Activated CD4-positive, alpha-beta T cell treated with anti-CD3 and anti-CD28 coated beads, Interleukin-10, Interleukin-2, amounts not matched to agents 100 ng/mL and 50 ng/mL, durations not matched to agents 16 hours and 8 hours (primary cell): ENCODE measurements around the gene NUDT16L1.

Experiments
- DNase-seq: peaks from one replicate; pipeline ENCODE4 v3.0.0-alpha.2; 2020

Gene NUDT16L1

DNA sequence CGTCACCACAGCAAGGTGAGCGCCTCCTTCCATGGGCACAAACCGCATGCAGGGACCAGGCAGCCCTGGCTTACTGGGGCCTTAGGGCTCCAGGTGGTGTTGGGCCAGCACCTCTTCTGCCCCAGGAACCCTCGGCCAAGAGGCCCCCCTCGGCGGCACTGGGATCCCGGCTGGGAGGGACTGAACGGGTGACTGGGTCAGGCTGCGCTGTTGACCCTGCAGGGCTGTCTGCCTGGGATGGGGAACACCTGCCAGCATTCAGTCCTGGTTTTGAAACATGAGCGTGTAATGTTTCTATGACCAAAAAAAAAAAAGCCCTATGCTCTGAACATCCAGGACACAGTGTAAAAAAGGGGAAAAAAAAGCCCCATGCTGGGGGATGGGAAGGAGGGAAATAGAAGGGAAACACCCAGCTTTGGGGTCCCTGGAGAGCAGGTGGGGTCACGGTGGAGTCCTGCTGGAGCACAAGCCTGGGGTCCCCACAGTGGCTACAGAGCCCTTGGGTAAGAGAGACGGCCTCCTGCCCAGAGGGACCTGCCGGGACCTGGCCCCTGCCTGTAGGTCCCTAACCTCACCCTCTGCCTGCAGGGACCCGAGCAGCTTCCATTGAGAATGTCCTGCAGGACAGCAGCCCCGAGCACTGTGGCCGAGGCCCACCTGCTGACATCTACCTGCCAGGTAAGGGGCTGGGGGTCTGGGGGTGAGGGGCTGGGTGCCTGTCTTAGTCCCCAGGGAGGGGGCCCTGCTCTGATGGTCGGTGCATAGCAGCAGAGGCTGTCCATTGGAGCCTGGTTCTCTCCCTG lies 9.9 kb upstream of the NUDT16L1 start:
- DNase-seq, result no peak

DNA sequence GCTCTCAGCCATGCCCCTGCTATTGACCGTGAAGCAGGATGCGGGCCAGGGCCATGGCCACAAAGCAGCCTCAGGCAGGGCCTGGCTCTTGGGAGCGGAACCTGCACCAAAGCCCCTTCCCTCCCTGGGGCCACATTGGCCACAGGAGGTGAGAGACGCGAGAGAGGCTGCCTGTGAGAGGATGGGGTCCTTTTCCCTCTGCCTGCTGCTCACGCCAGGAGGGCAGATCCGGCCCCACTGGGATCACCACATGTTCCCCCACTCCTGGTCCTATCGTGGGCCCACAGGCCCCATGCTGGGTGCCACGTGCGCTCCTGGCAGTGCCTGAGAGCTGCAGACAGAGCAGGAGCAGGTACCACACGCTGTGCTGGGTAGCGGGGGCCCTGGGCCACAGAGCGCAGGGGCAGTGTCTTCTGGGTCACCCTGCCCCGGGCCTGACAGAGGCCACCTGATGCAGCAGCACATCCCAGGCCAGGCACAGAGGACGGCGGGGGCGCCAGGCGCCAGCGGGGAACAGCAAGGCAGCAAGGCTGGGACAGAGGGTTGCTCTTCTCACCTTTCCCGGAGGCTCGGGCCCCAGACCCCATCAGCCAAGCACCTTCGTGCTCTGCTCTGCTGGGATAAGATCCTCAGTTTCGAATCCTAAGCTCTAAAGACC lies 9.2 kb upstream of the NUDT16L1 start:
- no peak for DNase-seq

DNA sequence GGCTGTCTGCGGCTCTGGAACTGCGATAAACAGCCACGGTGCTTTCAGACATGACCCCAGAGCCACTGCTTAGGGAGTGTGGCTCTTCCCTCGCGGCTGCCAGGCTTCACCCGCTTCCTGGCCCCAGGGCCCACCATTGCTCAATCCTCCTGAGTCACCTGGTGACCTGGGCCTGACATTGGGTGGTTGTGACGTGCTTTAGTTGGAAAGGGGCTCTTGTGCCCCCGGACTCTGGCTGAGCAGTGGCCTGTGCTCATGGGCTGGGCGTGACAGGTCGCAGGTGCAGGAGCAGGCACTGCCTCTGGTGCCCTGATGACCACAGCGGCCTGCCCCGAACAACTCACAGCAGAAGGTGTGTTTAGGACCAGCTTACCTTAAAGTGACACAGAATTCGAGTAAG lies 8.6 kb upstream of the NUDT16L1 start:
- no peak for DNase-seq

DNA sequence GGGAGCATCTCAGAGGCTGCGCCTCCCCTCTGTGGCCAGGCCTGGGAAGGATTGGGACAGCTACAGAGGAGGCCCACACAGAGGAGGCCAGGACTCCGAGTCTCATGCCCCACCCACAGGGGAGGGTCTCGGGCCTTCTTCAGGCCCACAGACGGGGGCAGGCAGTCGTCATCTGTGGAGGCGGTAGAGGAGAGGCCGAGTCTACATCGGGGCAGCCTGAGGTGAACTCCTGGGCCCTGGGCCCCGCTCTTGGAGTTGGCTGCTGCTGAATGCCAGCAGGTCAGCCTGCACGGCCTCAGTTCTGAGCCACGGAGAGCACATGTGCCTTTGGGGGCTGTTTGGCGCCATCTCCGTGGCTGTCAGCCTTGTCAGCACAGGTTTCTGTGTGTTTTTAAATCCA lies 8.1 kb upstream of the NUDT16L1 start:
- DNase-seq, result no peak

DNA sequence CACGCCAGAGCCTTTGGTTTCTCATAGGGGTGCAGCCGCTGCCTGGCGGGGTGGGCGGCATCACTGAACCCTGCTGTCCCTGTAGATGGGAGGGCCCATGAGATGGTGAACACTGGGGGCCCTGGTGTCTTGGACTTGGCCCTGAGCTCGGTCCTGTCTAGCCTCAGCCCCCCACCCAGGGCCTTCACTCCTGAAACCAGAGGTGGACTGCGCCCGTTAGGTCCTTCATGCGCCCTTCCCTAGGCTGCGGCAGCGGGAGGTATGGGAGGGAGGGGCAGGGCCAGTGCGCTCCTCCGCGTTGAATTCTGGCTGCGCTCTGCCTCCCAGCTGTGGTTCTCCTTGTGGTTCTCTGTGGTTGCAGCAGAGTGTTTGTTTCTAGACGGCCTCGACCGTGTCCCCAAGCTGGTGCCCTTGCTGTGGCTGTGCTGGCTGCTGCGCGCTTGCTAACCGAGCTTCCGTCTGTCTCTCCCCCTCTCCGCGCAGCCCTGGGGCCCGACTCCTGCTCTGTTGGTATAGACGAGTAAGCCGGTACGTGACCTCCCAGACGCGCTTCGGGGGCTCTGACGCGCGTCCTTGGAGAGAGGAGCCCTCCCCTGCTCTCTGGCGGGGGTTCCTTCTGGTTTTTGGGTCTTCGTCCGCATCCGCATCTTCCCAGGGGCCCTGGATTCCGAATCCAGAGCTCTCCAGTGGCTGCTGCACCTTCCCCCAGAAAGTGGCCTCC lies 7.4 kb upstream of the NUDT16L1 start:
- no peak for DNase-seq

DNA sequence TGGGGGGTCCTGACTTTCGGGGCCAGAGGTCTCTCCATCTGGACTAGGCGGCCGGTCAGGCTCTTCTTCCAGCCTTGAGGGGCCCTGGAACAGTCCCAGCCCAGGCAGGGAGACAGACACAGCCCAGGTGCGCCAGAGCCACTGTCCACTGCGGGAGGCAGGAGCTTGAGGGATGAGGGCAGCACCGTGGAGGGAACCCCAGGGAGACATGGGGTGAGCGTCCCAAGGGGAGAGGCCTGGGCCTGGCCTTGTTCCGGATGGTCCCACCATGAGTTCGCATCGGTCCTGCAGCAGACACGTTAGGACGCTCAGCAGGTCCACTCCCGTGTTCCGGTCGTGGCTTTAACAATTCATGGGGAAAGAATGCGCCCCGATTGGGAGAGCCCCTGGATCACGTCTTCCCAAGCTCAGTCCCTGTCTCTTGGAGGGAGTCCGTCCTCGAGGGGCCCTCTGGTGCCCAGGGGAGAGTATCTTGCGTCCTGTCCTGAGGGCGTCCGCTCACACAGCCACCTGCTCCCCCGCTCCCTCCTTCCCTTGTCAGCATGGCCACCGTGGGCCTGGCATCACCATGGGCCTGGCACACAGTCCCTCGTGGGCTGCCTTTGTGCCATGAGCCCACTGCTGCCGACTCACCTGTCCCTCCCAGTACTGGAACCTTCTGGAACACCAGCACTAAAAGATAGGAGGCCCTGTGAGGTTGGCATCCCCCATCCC lies 6.7 kb upstream of the NUDT16L1 start:
- DNase-seq, result no peak

DNA sequence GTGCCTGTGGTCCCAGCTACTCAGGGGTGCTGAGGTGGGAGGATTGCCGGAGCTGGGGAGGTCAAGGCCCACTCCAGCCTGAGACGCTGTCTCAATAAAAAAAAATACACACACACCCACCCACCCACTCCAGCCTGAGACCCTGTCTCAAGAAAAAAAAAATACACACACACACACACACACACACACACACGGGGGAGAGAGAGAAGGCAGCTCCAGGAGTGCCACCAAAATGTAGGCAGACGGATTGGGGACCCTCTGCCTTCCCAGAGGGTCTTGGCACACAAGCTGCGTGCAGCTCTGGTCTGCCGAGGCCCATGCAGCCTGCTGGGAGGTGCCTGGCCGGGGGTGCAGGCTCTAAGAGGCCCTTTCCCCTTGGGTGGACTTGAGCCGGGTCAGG lies 5.9 kb upstream of the NUDT16L1 start:
- no peak for DNase-seq

DNA sequence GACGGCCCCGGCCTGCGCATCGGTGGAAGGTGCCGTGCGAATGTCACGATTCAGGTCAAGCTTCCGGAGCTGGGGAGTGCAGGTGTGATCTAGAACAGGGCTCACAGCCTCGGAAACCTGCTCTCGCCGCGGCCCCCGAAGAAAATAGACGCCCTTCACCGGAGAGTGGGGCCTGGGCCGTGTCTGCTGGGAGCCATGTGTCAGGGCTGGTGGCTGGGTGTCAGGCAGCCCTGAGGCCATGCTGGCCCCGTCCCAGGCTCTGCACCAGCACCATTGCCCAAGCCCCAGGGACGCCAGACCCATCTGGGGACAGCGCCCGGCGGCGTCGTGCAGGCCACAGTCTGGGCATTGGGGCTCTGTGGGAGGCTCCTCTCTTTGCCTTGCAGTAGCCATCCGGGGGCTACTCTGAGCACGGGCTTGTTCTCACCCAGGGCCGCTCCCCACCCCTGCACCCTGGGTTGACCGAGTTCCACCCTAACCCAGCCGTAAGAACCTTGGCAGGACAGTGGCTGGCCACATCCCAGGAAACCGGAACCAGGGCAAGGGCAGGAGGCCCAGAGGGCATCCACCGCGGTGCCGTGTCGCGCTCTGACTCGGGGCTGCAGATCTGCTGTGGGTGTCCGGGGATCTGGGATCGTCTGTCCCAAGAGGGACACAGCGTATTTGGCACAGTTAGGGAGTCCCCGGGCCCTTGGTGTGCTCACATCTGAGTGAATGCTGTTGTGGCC lies 5.3 kb upstream of the NUDT16L1 start:
- no peak for DNase-seq

DNA sequence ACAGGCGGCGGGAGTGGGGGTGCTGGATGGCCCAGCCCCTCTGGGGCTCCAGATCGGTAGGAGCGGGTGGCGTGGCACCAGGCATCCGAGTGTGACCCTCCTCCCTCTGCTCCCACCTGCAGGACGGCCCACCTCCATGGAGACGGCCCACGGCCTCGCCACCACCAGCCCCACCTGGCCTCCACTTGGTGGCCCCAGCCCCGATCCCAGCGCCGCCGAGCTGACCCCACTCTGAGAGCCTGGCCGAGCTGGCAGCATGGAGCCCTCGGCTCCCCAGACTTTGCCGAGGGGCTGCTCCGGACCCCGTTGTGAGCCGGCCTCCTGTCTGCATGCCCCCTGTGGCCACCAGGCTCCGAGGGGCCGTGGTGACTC lies 4.7 kb upstream of the NUDT16L1 start:
- no peak for DNase-seq

DNA sequence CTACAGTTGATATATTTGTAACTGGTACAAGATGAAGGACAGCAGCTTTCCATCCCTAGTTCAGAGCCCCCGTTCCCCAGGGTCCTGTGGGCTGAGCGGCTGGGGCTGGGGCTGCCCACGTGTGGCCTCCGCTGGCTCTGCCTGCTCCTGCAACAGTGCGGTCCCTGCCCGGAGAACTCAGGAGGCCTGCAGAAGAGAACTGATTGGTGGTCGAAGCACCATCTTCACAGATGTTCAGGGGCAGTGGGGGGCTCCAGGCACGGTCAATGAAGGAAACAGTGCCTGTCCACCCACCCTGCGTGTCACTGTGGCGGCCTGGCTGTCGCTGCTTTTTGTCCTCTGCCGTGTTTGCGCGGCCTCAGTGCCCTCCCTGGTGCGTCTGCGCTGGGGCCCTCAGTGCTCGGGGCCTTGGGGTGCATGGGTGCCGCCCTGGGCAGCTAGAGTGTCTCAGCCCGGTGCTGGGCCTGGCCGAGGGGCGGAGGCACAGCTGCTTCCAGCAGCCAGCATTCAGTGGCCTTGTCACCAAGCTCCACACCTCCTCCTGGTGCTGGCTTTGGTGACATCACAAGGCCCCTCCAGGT lies 4.2 kb upstream of the NUDT16L1 start:
- DNase-seq, result no peak

DNA sequence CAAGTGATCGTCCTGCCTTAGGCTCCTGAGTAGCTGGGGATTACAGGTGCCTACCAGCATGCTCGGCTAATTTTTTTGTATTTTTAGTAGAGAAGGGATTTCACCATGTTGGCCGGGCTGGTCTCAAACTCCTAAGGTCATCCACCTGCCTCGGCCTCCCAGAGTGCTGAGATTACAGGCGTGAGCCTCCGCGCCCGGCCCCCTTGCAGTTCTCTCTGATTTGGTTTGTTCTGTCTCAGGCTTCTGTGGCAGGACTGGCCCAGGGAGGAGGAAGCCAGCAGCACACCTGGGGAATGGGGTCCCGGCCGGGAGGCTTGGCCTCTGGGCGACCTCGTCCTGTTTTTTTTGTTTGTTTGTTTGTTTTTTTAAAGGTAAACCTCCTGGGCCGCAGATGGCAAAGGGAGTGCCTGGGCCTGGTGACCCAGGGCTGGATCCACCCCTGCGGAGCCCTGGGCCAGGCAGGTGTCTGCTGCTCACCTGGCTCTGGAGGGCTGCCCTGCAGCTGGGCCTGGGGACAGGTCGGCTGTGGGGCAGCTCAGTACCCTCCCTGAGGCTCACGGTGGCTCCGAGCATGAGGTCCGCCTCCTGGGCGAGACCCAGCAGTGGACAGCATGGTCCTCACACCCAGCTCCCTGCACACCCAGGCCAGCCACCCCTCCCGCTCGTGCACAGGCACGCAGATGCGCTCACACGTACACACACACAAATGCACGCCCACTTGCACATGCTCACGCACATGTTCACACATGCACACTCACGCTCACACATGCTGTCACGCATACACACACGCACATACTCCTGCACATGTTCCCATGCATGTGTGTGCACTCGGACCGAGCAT lies 3.3 kb upstream of the NUDT16L1 start:
- no peak for DNase-seq

DNA sequence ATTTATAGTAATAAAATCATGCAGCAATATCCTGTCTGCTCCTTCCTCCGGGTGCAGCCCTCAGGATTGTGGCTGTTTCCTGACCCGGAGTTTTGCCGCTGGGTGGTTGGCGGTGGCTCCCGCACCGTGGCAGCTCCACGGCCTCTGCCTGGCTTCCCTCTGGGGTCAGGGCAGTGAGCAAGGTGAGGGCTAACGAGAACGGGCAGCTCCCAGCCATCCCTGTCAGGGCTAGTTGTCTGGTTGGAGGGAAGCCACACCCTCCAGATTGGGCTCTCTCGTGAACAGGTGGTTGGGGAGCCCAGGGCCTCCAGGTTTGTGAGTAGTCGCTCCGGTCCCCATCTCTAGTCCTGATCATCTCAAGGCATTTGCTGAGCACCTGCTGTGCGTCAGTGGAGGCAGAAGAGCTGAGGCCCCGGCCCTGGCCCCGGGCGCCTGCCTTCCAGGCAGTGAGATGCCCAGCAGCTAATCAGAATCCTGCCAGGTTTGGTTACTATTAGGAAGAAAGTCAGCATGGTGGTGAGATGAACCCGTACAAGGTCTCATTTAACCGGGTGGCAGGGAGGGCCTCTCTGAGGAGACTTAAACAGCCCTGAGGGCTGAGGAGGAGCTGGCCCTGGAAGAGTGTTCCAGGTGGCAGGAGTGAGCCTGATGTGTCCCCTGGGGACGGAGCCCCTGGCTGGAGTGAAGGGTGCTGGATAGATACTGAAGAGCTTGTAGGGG lies 2.3 kb upstream of the NUDT16L1 start:
- DNase-seq, result no peak

DNA sequence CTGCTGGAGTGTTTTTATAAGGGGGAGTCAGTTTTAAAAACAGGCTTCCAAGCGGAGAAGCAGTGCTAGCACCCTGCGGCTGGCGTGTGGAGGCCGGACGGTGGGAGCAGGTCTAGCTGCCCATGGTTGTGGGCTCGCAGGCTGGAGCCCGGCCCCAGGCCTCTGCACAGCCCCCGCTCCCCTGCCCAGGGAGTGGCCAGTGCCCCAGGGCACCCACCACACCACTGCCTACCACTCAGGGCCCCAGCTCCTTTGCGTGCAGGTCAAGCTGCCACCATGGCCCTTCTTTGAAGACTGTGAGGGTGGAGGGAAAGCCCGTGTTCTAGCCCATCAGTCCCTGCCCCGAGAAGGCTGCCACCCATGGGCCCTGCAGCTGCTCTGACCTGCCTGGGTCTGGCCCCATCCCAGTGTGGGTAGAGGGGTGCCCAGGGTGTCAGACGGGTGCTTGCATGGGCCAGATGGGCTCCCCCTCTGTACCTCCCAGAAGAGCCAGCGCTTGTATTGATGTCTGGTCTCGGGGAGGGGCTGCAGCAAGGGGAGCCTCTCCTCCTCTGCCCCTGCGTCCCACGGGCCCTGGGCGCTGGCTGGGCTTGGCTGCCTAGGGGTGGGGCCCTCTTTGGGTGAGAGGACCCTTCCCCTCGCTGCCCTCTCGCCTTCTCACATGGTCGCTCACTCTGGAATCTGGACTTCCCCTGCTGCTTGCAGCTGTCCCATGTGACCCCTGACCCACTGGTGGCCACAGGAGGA lies 1.5 kb upstream of the NUDT16L1 start:
- DNase-seq, result no peak

DNA sequence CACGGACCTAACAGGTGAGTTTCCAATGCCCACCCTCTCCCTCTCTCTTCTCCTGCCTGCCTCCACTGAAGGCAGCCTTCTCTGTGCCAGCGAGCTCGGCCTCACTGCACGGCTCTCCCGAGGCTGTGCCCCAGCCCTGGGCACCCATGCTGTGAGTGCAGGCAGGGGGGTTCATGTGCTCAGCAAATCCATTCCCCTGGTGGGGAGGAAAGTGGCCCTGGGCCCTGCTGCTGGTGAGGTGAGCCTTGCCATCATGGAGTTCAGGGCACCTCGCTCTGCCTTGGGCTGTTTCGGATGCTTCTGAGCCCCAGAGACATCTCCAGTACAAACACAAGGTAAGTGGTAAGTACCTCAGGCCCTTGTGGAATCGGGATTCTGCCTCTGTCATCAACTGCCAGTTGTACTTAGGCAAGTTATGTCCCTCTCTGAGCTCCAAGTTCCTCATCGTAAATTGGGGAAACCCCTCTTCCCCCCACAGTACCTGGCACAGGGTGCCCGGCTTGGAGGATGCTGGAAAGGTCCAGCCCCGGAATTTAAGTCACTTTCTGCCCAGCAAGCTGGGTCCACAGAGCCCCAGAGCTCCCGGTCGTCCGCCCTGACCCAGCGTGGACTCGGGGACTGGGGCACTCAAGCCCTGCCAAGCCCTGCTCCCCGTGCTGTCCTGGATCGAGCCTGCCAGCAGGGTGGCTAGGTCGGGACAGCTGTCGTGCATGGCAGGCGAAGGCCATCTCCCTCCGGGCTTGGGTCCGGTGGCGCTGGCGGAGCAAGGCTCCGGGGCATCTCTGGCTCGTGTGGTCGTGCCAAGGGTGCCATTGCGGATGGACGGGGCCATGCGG lies 684 bp upstream of the NUDT16L1 start:
- DNase-seq, result no peak

DNA sequence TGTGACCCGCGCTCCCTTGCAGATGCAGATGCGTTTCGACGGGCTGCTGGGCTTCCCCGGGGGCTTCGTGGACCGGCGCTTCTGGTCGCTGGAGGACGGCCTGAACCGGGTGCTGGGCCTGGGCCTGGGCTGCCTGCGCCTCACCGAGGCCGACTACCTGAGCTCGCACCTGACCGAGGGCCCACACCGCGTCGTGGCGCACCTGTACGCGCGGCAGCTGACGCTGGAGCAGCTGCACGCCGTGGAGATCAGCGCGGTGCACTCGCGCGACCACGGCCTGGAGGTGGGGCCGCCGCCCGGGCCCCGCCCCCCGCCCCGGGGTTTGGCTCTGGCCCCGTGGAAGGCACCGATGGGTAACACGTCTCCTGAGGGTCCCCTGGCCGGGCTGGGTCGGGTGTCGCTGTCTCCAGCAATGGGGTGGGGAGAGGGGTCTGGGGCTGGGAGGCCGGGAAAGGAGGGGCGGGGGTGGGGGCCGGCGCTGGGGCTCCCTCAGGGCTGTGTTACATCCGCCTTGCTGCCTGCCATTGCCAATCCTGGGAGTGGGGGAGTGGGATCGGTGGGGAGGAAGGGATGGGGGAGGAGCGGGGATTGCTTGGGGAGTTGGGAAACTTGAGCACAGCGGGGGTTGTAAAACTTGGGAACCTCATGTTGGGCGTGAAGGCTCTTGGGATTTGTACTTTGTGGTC lies 737 bp downstream of the NUDT16L1 start:
- peak; percentile 45 for DNase-seq

DNA sequence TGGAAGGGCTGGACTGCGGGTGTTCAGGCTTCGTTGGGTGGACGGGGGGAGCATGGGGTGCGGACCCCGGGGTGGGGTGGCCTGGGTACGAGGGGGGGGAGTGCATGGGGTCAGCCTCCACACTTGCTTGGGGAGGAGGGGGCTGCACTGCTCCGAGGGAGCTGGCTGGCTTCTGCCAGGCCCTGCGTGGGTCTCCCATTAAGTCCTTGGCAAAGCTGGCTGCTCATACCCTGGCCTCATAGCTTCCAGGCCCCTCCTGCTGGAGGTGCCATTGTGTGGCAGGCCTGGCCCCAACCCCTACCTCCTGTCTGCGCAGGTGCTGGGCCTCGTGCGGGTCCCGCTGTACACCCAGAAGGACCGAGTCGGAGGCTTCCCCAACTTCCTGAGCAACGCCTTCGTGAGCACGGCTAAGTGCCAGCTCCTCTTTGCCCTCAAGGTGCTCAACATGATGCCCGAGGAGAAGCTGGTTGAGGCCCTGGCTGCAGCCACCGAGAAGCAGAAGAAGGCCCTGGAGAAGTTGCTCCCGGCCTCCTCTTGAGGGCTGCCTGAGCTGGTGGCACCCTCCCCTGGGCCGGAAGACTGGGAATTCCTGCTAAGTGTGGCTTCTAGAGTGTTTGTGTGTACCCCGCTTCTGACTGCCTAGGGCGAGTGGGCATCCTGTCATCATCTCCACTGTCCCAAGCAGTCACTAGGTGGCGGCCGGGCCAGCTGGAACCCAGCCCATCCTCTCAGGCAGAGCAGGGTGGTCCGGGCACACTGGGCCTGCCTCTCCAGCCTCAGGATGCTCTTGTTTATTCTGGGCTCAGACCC lies 1.5 kb downstream of the NUDT16L1 start:
- DNase-seq, result no peak

DNA sequence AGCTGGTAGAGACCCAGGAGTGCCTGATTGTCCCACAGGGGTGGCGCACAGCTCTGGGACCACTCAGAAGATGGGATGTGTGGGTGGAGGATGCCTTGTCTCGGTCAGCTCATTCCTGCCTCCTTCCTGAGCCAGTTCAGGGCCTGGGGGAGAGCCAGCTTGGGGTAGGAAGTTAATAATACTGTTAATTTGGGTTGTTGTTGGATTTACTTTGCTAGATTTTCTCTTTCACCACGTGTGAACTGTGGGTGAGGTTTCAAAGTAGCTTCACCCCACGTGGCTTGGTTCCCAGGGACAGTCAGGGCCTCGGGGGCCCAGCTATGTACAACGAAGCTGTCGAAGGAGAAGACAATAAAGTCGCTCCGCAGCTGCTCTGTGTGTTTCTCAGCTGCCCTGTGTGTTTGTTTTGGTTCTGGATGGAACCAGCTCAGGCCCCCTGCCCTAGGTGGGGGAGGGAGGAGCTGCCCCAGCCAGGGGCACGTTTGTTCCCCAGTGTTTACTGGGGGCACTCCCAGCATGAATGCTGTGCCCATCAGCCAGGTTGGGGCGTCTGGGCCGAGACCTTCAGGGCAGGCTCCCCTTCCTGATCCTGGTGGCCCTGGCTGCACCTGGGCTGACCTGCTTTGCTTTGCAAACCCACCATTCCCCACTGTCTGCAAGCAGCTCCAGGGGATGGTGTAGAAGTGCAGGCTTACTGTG lies 2.3 kb downstream of the NUDT16L1 start:
- no peak for DNase-seq
